ENCODE data around the gene SCN8A. TPM values are rescaled to one million over a fixed set of nuclear protein-coding genes. Genes with fewer than 3 reads are reported as not detected.

The SCN8A gene
- total and polyA plus RNA-seq, 2 donors (not counting 3 experiments of a cell fraction or from before 2014, with no cell fraction given): 9.4 to 20.4 TPM

DNA sequence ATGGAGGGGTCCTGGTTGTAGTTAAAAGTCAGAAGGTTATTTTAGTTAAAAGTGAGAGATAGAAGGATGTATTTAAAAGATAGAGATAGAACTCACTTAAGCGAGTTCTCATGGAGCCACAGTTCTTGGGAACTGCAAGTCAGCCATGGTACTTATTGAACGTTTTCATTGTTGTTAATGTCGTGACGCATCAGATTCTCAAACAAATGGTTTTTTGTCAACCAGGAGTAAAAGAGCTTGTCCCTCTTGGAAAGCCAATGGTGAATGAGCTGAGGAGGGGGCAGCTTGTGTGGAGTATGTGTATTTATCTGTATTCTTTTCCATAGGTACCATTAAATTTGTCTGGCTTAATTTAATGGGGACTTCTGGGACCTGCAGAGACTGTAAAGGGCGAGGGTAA is 188.8 kb downstream of the SCN8A start:
- POLR2A ChIA-PET: no interaction called here
- no peak for FAIRE-seq
- intact Hi-C loops (cut with micrococcal nuclease): no loop called here
- no TSS peak for BruUV-seq (replicated peaks)
- no peak overlapping the region for H3K27ac ChIP-seq (ENCODE audit: insufficient read depth, low read depth, low read length)
- no peak for TF ChIP-seq POLR2AphosphoS5 (IDR thresholded peaks at IDR 0.05; ENCODE audit: insufficient read depth, low read depth, low read length)
- no peak for TF ChIP-seq JUN (IDR thresholded peaks at IDR 0.05; ENCODE audit: borderline replicate concordance, insufficient read depth, insufficient read length, low read depth)
- TF ChIP-seq, protein P1, sequence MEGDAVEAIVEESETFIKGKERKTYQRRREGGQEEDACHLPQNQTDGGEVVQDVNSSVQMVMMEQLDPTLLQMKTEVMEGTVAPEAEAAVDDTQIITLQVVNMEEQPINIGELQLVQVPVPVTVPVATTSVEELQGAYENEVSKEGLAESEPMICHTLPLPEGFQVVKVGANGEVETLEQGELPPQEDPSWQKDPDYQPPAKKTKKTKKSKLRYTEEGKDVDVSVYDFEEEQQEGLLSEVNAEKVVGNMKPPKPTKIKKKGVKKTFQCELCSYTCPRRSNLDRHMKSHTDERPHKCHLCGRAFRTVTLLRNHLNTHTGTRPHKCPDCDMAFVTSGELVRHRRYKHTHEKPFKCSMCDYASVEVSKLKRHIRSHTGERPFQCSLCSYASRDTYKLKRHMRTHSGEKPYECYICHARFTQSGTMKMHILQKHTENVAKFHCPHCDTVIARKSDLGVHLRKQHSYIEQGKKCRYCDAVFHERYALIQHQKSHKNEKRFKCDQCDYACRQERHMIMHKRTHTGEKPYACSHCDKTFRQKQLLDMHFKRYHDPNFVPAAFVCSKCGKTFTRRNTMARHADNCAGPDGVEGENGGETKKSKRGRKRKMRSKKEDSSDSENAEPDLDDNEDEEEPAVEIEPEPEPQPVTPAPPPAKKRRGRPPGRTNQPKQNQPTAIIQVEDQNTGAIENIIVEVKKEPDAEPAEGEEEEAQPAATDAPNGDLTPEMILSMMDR (IDR thresholded peaks at IDR 0.05; ENCODE audit: extremely low read depth in 1 of 2, insufficient read depth in 1 of 2, low read depth in 1 of 2, low read length in 2 of 2): no peak
- TF ChIP-seq MYC (IDR thresholded peaks at IDR 0.05; ENCODE audit: low read depth, low read length): no peak
- H3K9ac ChIP-seq (replicated peaks; ENCODE audit: extremely low read depth, insufficient read depth, low read length): no peak overlapping the region
- H3K4me1 ChIP-seq (ENCODE audit: control insufficient read depth, extremely low read depth, insufficient read depth, low read length): no peaks in the 10 kb centered on the region
- peaks cover 0 to 4% of the 10 kb centered on the region in 2 experiments for H3K36me3 ChIP-seq (ENCODE audit: control insufficient read depth in 2 of 2, extremely low read depth in 1 of 2, insufficient read depth in 2 of 2, low read length in 2 of 2)
- H3K79me2 ChIP-seq (ENCODE audit: control insufficient read depth, insufficient read depth, low read length): no peaks in the 10 kb centered on the region
- no peak for DNase-seq (ENCODE audit: low read depth, low spot score)
- no peak overlapping the region for H3K4me3 ChIP-seq (replicated peaks in 1 of 3; ENCODE audit: insufficient read depth in 1 of 3, low read depth in 1 of 3, low read length in 3 of 3)
- H3K9me1 ChIP-seq (replicated peaks; ENCODE audit: control insufficient read depth, extremely low read depth, insufficient read depth, low read length): no peaks in the 10 kb centered on the region
- H3K27me3 ChIP-seq (ENCODE audit: control insufficient read depth in 2 of 2, insufficient read depth in 2 of 2, low read length in 2 of 2): no peaks in the 10 kb centered on the region
- CTCF ChIA-PET: no interaction called here
- no peaks in the 10 kb centered on the region for H3K9me3 ChIP-seq (replicated peaks; ENCODE audit: control insufficient read depth, insufficient read depth, low read length)
- H2AFZ ChIP-seq (ENCODE audit: low read depth, low read length): no peak overlapping the region
- dilution Hi-C loops (cut with MboI; ENCODE audit: extremely low pct_ligation_motif_present, low sequenced_read_pairs): no loop called here
- H3K4me2 ChIP-seq (ENCODE audit: insufficient read depth, low read length): no peak overlapping the region
- H4K20me1 ChIP-seq (replicated peaks; ENCODE audit: control insufficient read depth, extremely low read depth, insufficient read depth, low read length): no peaks in the 10 kb centered on the region

DNA sequence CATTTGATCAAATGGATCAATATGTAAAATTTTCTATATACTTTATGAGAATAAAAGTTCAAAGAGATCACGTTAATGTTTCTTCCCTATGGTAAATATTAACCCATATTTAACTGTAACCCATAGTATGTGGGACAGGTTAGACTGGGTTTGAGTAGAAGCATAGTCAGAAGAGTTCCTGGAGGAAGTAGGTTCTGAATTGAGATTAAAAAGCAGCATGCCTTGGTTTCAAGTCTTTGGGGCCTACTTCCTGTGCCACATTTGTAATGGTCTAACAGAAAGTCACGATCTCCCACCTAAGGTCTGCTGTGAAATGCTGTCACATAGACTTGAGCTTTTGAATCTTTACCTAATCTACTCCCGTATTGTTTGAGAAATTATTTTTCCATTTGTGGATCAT is 193.7 kb downstream of the SCN8A start:
- TF ChIP-seq POLR2A (IDR thresholded peaks at IDR 0.05; ENCODE audit: low read depth, low read length) (no peak), FOS (IDR thresholded peaks at IDR 0.05; ENCODE audit: borderline replicate concordance, insufficient read depth, low read length) (no peak), POLR2AphosphoS5 (IDR thresholded peaks at IDR 0.05; ENCODE audit: insufficient read depth, low read depth, low read length) (no peak), EZH2 (IDR thresholded peaks at IDR 0.05; ENCODE audit: borderline replicate concordance, low read depth, low read length, severe bottlenecking) (no peak), JUN (IDR thresholded peaks at IDR 0.05; ENCODE audit: borderline replicate concordance, insufficient read depth, insufficient read length, low read depth) (no peak), MYC (IDR thresholded peaks at IDR 0.05; ENCODE audit: low read depth, low read length) (no peak), GATA2 (IDR thresholded peaks at IDR 0.05; ENCODE audit: insufficient read depth, insufficient read length, low read depth, low read length) (no peak)
- TF ChIP-seq, protein P1 (IDR thresholded peaks at IDR 0.05; ENCODE audit: extremely low read depth in 1 of 2, insufficient read depth in 1 of 2, low read depth in 1 of 2, low read length in 2 of 2): no peak
- TF ChIP-seq, protein P2, sequence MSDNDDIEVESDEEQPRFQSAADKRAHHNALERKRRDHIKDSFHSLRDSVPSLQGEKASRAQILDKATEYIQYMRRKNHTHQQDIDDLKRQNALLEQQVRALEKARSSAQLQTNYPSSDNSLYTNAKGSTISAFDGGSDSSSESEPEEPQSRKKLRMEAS (IDR thresholded peaks at IDR 0.05; ENCODE audit: insufficient read depth, insufficient read length): no peak
- intact Hi-C loops (cut with micrococcal nuclease): no loop called here
- ChIA-PET CTCF (no interaction called here), POLR2A (no interaction called here)
- BruUV-seq (replicated peaks): no TSS peak
- Histone ChIP-seq H4K20me1 (replicated peaks; ENCODE audit: control insufficient read depth, extremely low read depth, insufficient read depth, low read length) (no peaks in the 10 kb centered on the region), H3K9ac (replicated peaks; ENCODE audit: extremely low read depth, insufficient read depth, low read length) (no peak overlapping the region), H3K4me1 (ENCODE audit: control insufficient read depth, extremely low read depth, insufficient read depth, low read length) (no peaks in the 10 kb centered on the region), H3K9me1 (replicated peaks; ENCODE audit: control insufficient read depth, extremely low read depth, insufficient read depth, low read length) (no peaks in the 10 kb centered on the region), H3K79me2 (ENCODE audit: control insufficient read depth, insufficient read depth, low read length) (no peaks in the 10 kb centered on the region), H3K36me3 (ENCODE audit: control insufficient read depth in 2 of 2, extremely low read depth in 1 of 2, insufficient read depth in 2 of 2, low read length in 2 of 2) (peaks cover 7 to 8% of the 10 kb centered on the region in 2 experiments), H2AFZ (ENCODE audit: low read depth, low read length) (no peak overlapping the region), H3K4me2 (ENCODE audit: insufficient read depth, low read length) (no peak overlapping the region), H3K9me3 (replicated peaks; ENCODE audit: control insufficient read depth, insufficient read depth, low read length) (no peaks in the 10 kb centered on the region), H3K4me3 (replicated peaks in 1 of 3; ENCODE audit: insufficient read depth in 1 of 3, low read depth in 1 of 3, low read length in 3 of 3) (no peak overlapping the region), H3K27me3 (ENCODE audit: control insufficient read depth in 2 of 2, insufficient read depth in 2 of 2, low read length in 2 of 2) (no peaks in the 10 kb centered on the region), H3K27ac (ENCODE audit: insufficient read depth, low read depth, low read length) (no peak overlapping the region)
- DNase-seq (ENCODE audit: low read depth, low spot score) (no peak), FAIRE-seq (no peak)
- dilution Hi-C loops (cut with MboI; ENCODE audit: extremely low pct_ligation_motif_present, low sequenced_read_pairs): no loop called here

Data from endothelial cell of umbilical vein (primary cell).